K562 (cell line): ENCODE data around the gene CUL5. TPM values are rescaled to one million over a fixed set of nuclear protein-coding genes. Genes with fewer than 3 reads are reported as not detected.

Source experiments
- ATAC-seq: fragments of 200-7000 bp; cut with Tn5 transposase; 3 replicates; pipeline ENCODE4 v1.9.1; 2020; ENCODE audit warnings: moderate library complexity
- BruUV-seq: library from RNA; stranded (reverse); fragments of 400-500 nt; replicated peaks from 2 replicates; lab custom pipeline; 2021; lab: Mats Ljungman, UMichigan
- CTCF ChIA-PET: fragments of 300-600 bp; formaldehyde crosslinking; extraction: SDS; loops from one replicate; lab custom pipeline; 2021; ENCODE audit warnings: low intra/inter-chr PET ratio; lab: Yijun Ruan, JAX
- POLR2A ChIA-PET: fragments of 300-600, 350-650 bp; sonication (Branson Sonifier 250); formaldehyde crosslinking; extraction: SDS; loops from one replicate; lab custom pipeline; 2021; ENCODE audit warnings: antibody characterized with exemption, inconsistent platforms; lab: Yijun Ruan, JAX
- DNase-seq, 4 experiments: peaks; one replicate each; pipeline versions ENCODE4 v3.0.0 to v3.0.0-alpha.2; 2011 to 2018; ENCODE audit warnings: low spot score in 3 of 4, mixed read lengths in 3 of 4; ENCODE audit errors: extremely low read depth in 1 of 4
- FAIRE-seq: peaks from 2 replicates; lab custom pipeline; 2011; peaks lifted over from hg19 to GRCh38; lab: Jason Lieb, UNC
- H2AFZ ChIP-seq: 2 replicates; pipeline ENCODE4 v1.6.0; 2011; ENCODE audit warnings: low read depth, low read length, control low read depth, inconsistent platforms
- H3K27ac ChIP-seq: fragments of 200-600 bp; 3 replicates; pipeline ENCODE4 v1.8.0; 2011; ENCODE audit warnings: low read depth, mild to moderate bottlenecking, control low read depth, inconsistent platforms, low read length, moderate library complexity, mixed read lengths; ENCODE audit errors: extremely low read depth
- H3K27me3 ChIP-seq, 2 experiments: fragments of 300-600 bp in 1 of 2; 2 replicates in 1 of 2; 3 replicates in 1 of 2; pipeline versions ENCODE4 v1.6.0 to v1.8.0; 2011; ENCODE audit warnings: inconsistent platforms in 2 of 2, low read length in 2 of 2, mild to moderate bottlenecking in 1 of 2, mixed read lengths in 1 of 2, moderate library complexity in 1 of 2; ENCODE audit not compliant: control insufficient read depth in 2 of 2, insufficient read depth in 2 of 2
- H3K36me3 ChIP-seq: fragments of 300-600 bp; 3 replicates; pipeline ENCODE4 v1.8.0; 2011; ENCODE audit warnings: mild to moderate bottlenecking, low read length, inconsistent platforms; ENCODE audit not compliant: control insufficient read depth, insufficient read depth
- H3K4me1 ChIP-seq, 2 experiments: fragments of 200-600 bp in 1 of 2; replicated peaks in 1 of 2; 2 replicates in 1 of 2; 3 replicates in 1 of 2; pipeline versions ENCODE4 v1.5.1 to v1.8.0; 2011; ENCODE audit warnings: inconsistent platforms in 2 of 2, low read length in 2 of 2, mild to moderate bottlenecking in 1 of 2, mixed read lengths in 1 of 2, moderate library complexity in 1 of 2; ENCODE audit not compliant: control insufficient read depth in 2 of 2, insufficient read depth in 2 of 2
- H3K4me2 ChIP-seq: 2 replicates; pipeline ENCODE4 v1.6.1; 2011; ENCODE audit warnings: low read length, control low read depth, inconsistent platforms, mixed read lengths; ENCODE audit not compliant: insufficient read depth
- H3K4me3 ChIP-seq: fragments of 200-600 bp; sonication (generic), shearing (Covaris generic); 2 replicates; pipeline ENCODE4 v1.5.1; 2016; ENCODE audit warnings: control low read depth, inconsistent platforms
- H3K79me2 ChIP-seq: fragments of 200-600 bp; 3 replicates; pipeline ENCODE4 v1.8.0; 2011; ENCODE audit warnings: low read length, inconsistent platforms; ENCODE audit not compliant: control insufficient read depth, insufficient read depth
- H3K9ac ChIP-seq, 2 experiments: 2 replicates each; pipeline versions ENCODE4 v1.6.0 to v1.6.1; 2011; ENCODE audit warnings: low read depth in 2 of 2, low read length in 2 of 2, control low read depth in 1 of 2, inconsistent platforms in 1 of 2, mild to moderate bottlenecking in 1 of 2, mixed read lengths in 1 of 2; ENCODE audit not compliant: insufficient read depth in 1 of 2
- H3K9me1 ChIP-seq: one replicate; pipeline ENCODE4 v1.6.0; 2011; ENCODE audit warnings: inconsistent platforms, mild to moderate bottlenecking, low read length, moderate library complexity; ENCODE audit not compliant: control insufficient read depth, insufficient read depth
- H3K9me3 ChIP-seq: replicated peaks from 2 replicates; pipeline ENCODE4 v1.5.1; 2011; ENCODE audit warnings: low read depth, low read length, inconsistent platforms; ENCODE audit not compliant: control insufficient read depth, insufficient read depth
- H4K20me1 ChIP-seq: replicated peaks from 2 replicates; pipeline ENCODE4 v1.6.1; 2011; ENCODE audit warnings: low read length, inconsistent platforms, mixed read lengths; ENCODE audit not compliant: control insufficient read depth, insufficient read depth
- AFF1 ChIP-seq, 2 experiments: fragments of 450-650 bp; IDR thresholded peaks; 2 replicates each; pipeline ENCODE4 v1.6.1; 2018; ENCODE audit warnings: mild to moderate bottlenecking in 2 of 2, low read depth in 1 of 2; ENCODE audit not compliant: partially characterized antibody in 2 of 2
- CBFB ChIP-seq: sonication (generic); formaldehyde crosslinking; IDR thresholded peaks from 2 replicates; pipeline ENCODE4 v1.4.0; 2020; ENCODE audit warnings: mild to moderate bottlenecking, missing genetic modification reagents
- HDAC8 ChIP-seq: fragments of 450-650 bp; IDR thresholded peaks from 2 replicates; pipeline ENCODE4 v1.6.1; 2016; ENCODE audit warnings: mild to moderate bottlenecking, missing genetic modification characterization, moderate library complexity, missing compliant biosample characterization
- KDM4B ChIP-seq, 2 experiments: fragments of 450-650 bp in 1 of 2; sonication (generic) in 1 of 2; IDR thresholded peaks; 2 replicates each; pipeline ENCODE4 v1.6.1; 2016 to 2017; ENCODE audit warnings: borderline replicate concordance in 2 of 2, antibody characterized with exemption in 1 of 2, low read depth in 1 of 2, mild to moderate bottlenecking in 1 of 2
- MNT ChIP-seq, 2 experiments: fragments of 450-650 bp; conservative IDR thresholded peaks; 2 replicates each; pipeline ENCODE4 v1.6.1; 2017; ENCODE audit warnings: mild to moderate bottlenecking in 2 of 2, moderate library complexity in 2 of 2
- NFATC3 ChIP-seq: fragments of 450-650 bp; IDR thresholded peaks from 2 replicates; pipeline ENCODE4 v1.6.1; 2017; ENCODE audit warnings: mild to moderate bottlenecking
- NFIX ChIP-seq: fragments of 250-450 bp; sonication (Bioruptor Pico); IDR thresholded peaks from 2 replicates; pipeline ENCODE4 v1.4.0; 2020; ENCODE audit warnings: low read depth, mild to moderate bottlenecking, moderate library complexity
- RBM15 ChIP-seq: fragments of 200-400 bp; formaldehyde crosslinking; IDR thresholded peaks from 2 replicates; pipeline ENCODE4 v1.6.1; 2018; ENCODE audit warnings: mild to moderate bottlenecking, low read length, moderate library complexity; ENCODE audit not compliant: insufficient read depth
- SIRT6 ChIP-seq: IDR thresholded peaks from one replicate; pipeline ENCODE4 v1.6.1; 2012; ENCODE audit warnings: low read depth, mild to moderate bottlenecking, control low read depth, inconsistent platforms, low read length, moderate library complexity
- STAT5A ChIP-seq: IDR thresholded peaks from 2 replicates; pipeline ENCODE4 v1.6.1; 2012; ENCODE audit warnings: low read length, inconsistent platforms, borderline replicate concordance
- UBTF ChIP-seq, 2 experiments: IDR thresholded peaks; 2 replicates each; pipeline ENCODE4 v1.6.1; 2012; ENCODE audit warnings: improper control_type of control experiment in 2 of 2, low read depth in 2 of 2, low read length in 2 of 2, borderline replicate concordance in 1 of 2
- ZEB2 ChIP-seq: fragments of 450-650 bp; IDR thresholded peaks from 2 replicates; pipeline ENCODE4 v1.6.1; 2016
- ZNF263 ChIP-seq: sonication (generic); formaldehyde crosslinking; IDR thresholded peaks from 2 replicates; pipeline ENCODE4 v1.8.0; 2022; ENCODE audit warnings: mild to moderate bottlenecking, missing genetic modification reagents, borderline replicate concordance
- ZNF445 ChIP-seq: fragments of 250-450 bp; sonication (Bioruptor Pico); IDR thresholded peaks from 2 replicates; pipeline ENCODE4 v1.4.0; 2020; ENCODE audit warnings: low read depth, mild to moderate bottlenecking, moderate library complexity
- ZNF77 ChIP-seq: fragments of 250-450 bp; sonication (Bioruptor Pico); IDR thresholded peaks from 2 replicates; pipeline ENCODE4 v1.5.0; 2020
- WGBS: fragments of 100-300 bp; shearing (Covaris generic); methylation state at CpG from one replicate; pipeline ENCODE4 v1.1.6; 2016; ENCODE audit warnings: low coverage, mixed read lengths; ENCODE audit not compliant: insufficient coverage; ENCODE audit errors: missing lambda C conversion rate; 5-methylcytosine and 5-hydroxymethylcytosine counted together
- in situ Hi-C: fragments of 300-500 bp; cut with MboI; formaldehyde crosslinking; loops from 4 replicates; pipeline ENCODE4 v1.15.0; 2018; ENCODE audit warnings: inconsistent platforms, mixed read lengths
- intact Hi-C: fragments of 100-400 bp; cut with micrococcal nuclease; formaldehyde crosslinking; loops from 2 replicates; pipeline ENCODE4 v1.14.2; 2022
- polyA plus RNA-seq, 8 experiments: library from polyadenylated mRNA; depleted of rRNA in 4 of 8; stranded (reverse) in 5 of 8; unstranded in 3 of 8; fragments of >200 nt; fragmentation: Nextera tagmentation in 2 of 8; fragmentation: Illumina TruSeq in 1 of 8; extraction: Ambion mirVana in 2 of 8; extraction: Trizol in 1 of 8; gene quantifications; 2 replicates each; pipeline versions ENCODE4 v1.2.1 to v1.2.3, GENCODE V29; 2011 to 2014; ENCODE audit warnings: inconsistent platforms in 1 of 8, missing spikeins in 1 of 8
- total RNA-seq, 7 experiments: library from RNA; depleted of rRNA in 6 of 7; stranded (reverse); fragments of >200 nt in 6 of 7; fragmentation: Illumina TruSeq in 2 of 7; extraction: Trizol in 2 of 7; gene quantifications; 2 replicates each; pipeline versions ENCODE4 v1.2.1 to v1.2.3, GENCODE V29; 2011 to 2021; ENCODE audit warnings: low replicate concordance in 1 of 7

The CUL5 gene
- total and polyA plus RNA-seq, 9 of the 15 experiments (the other 6 are each of a cell fraction or from before 2014, with no cell fraction given) = 14.3 to 45.9 (median 23.0) TPM

GRCh38 chr11:108097179-108097578 is 88.5 kb downstream of the CUL5 start:
- ATAC-seq (no peak), FAIRE-seq (no peak), DNase-seq (no peak)
- Histone ChIP-seq H3K36me3 (peaks cover 77% of the 10 kb centered on the region), H3K9me1 (no peaks in the 10 kb centered on the region), H4K20me1 (no peaks in the 10 kb centered on the region), H2AFZ (no peak overlapping the region), H3K4me3 (no peak overlapping the region), H3K9ac (no peak overlapping the region), H3K9me3 (no peaks in the 10 kb centered on the region), H3K27ac (no peak overlapping the region), H3K4me2 (no peak overlapping the region), H3K27me3 (no peaks in the 10 kb centered on the region), H3K4me1 (no peaks in the 10 kb centered on the region), H3K79me2 (no peaks in the 10 kb centered on the region)
- intact Hi-C loops = no loop called here
- no TSS peak for BruUV-seq
- 87% methylated on average over 3 of the region's 3 CpGs for WGBS
- CTCF ChIA-PET = no interaction called here
- POLR2A ChIA-PET = interaction anchor here (1.6 to 2.1 kb wide), 2 partner anchors 10 to 15 kb away, joined by 3 to 6 read pairs; no protein-coding TSS in a partner anchor
- in situ Hi-C loops = no loop called here
- TF ChIP-seq AFF1 (IDR thresholded peaks at IDR 0.05; ENCODE audit: low read depth in 1 of 2, partially characterized antibody in 2 of 2) (no peak), KDM4B (IDR thresholded peaks at IDR 0.05; ENCODE audit: borderline replicate concordance in 2 of 2, low read depth in 1 of 2) (no peak), STAT5A (no peak), UBTF (IDR thresholded peaks at IDR 0.05; ENCODE audit: borderline replicate concordance in 1 of 2, low read depth in 2 of 2, low read length in 2 of 2) (no peak), ZNF263 (no peak), MNT (conservative IDR thresholded peaks at IDR 0.05) (no peak), ZNF77 (CRISPR knock-in tag) (no peak), NFIX (CRISPR knock-in tag) (no peak), NFATC3 (no peak), ZEB2 (no peak), HDAC8 (tag) (no peak), ZNF445 (no peak), SIRT6 (no peak), RBM15 (no peak), CBFB (CRISPR knock-in tag) (no peak)
